ENCODE data around the gene GLB1L3. TPM values are rescaled to one million over a fixed set of nuclear protein-coding genes. Genes with fewer than 3 reads are reported as not detected.
A peak's percentile ranks its signal among the peaks of the same experiment; 100 is the strongest.

The GLB1L3 gene
- total RNA-seq, 2 donors from 2014 or later: 7.8 to 14.5 TPM

DNA sequence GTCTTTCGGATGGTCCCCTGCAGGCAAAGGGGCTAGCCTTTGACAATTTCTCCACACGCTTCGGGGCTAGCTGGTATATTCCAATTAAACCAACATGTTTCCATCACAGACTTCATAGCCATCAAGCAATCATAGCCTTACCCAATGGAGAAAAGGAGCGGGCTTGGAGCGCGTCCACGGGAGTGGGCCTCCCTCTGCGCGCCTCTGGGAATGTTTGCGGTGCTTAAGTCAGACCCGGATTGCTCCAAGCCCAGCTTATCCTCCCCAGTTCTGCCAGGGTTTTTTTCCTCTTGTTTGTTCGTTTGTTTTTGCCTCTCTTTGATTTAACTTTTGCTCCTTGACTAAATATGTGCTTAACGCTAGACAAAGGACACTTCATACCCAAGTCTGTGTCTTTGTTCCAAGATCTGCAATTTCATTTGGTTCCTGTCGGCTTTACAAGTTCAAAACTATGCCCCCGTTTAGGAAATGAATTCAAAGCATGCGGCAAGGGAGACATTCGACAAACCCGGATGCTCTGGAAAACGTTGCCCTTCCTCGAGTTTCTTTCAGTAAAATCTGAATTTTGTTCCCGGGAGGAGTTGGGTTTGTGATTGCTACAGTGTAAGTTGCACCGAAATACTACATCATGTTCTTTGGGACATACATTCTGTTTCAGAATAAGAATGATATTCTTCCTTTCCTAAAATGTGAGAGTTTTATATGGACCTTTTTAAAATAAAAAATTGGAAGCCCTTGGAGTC is 54.6 kb downstream of the GLB1L3 start:
- Histone ChIP-seq H3K36me3 (no peaks in the 10 kb centered on the region), H3K4me3 (peak overlapping the region; percentile 29 to 48), H3K9me3 (no peaks in the 10 kb centered on the region), H3K27ac (peak overlapping the region; percentile 66 to 68), H3K4me1 (replicated peaks) (peaks cover 4% of the 10 kb centered on the region), H3K27me3 (replicated peaks; ENCODE audit: insufficient read depth) (no peaks in the 10 kb centered on the region)
- 19% methylated on average over 22 of the region's 22 CpGs for WGBS
- intact Hi-C loops (cut with DNase I): loop anchor here (10.0 kb wide), 1 partner anchor 106 kb away; the partner anchor contains the start of genes NCAPD3 and VPS26B
- TF ChIP-seq POLR2A (IDR thresholded peaks at IDR 0.05) (no peak), POLR2AphosphoS5 (IDR thresholded peaks at IDR 0.05) (peak; percentile 48)
- TF ChIP-seq, protein P1, sequence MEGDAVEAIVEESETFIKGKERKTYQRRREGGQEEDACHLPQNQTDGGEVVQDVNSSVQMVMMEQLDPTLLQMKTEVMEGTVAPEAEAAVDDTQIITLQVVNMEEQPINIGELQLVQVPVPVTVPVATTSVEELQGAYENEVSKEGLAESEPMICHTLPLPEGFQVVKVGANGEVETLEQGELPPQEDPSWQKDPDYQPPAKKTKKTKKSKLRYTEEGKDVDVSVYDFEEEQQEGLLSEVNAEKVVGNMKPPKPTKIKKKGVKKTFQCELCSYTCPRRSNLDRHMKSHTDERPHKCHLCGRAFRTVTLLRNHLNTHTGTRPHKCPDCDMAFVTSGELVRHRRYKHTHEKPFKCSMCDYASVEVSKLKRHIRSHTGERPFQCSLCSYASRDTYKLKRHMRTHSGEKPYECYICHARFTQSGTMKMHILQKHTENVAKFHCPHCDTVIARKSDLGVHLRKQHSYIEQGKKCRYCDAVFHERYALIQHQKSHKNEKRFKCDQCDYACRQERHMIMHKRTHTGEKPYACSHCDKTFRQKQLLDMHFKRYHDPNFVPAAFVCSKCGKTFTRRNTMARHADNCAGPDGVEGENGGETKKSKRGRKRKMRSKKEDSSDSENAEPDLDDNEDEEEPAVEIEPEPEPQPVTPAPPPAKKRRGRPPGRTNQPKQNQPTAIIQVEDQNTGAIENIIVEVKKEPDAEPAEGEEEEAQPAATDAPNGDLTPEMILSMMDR (IDR thresholded peaks at IDR 0.05): no peak
- no peak for DNase-seq (ENCODE audit: low spot score)

DNA sequence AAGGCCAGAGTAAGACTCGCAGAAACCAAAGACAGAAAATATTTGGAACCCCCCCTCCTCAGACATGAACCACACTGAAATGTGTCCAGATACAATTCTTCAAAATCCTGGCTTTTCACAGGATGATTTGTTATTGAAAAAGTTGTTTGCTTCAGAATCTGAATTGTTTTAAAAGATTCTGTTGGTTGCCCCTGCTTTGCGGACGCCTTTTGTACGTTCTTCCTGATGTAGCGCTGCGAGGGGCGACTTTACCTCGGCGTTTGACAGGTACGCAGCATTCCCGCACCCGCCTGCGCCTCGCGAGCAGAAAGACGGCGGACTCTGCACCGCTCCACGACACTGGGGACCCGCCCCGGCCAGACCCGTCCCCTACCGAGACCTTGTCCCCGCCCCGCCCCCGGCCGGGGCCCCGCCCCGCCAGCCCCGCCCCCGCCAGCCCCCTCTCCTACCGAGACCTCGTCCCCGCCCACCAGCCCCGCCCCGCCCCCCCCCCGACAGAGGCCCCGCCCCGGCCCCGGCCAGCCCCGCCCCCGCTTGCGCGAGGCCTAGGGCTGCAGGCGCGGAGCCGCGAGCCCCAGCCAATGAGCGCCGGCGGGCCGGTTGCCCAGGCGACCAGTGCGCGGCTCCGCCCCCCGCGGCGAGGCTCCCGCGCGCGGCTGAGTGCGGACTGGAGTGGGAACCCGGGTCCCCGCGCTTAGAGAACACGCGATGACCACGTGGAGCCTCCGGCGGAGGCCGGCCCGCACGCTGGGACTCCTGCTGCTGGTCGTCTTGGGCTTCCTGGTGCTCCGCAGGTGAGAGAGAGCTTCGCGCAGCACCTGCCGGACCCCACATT is 55.4 kb downstream of the GLB1L3 start, which contains the start of gene GLB1L2:
TSS of gene GLB1L2 (plus strand) at position 635 of the 835 bp plus-strand sequence. CDS start at position 709, 74 bp downstream.
- WGBS: 1% methylated on average over 52 of the region's 80 CpGs
- intact Hi-C loops (cut with DNase I): loop anchor here (10.0 kb wide), 1 partner anchor 107 kb away; the partner anchor contains the start of genes NCAPD3 and VPS26B
- Histone ChIP-seq H3K36me3 (no peaks in the 10 kb centered on the region), H3K4me3 (peak within 1 kb of the TSS; percentile 48 to 59), H3K9me3 (no peaks in the 10 kb centered on the region), H3K27me3 (replicated peaks; ENCODE audit: insufficient read depth) (no peaks in the 10 kb centered on the region), H3K4me1 (replicated peaks) (peaks cover 4% of the 10 kb centered on the region), H3K27ac (peak within 1 kb of the TSS; percentile 66 to 68)
- peak; percentile 32 for TF ChIP-seq POLR2AphosphoS5 (IDR thresholded peaks at IDR 0.05)
- TF ChIP-seq, protein P1 (IDR thresholded peaks at IDR 0.05): no peak
- TF ChIP-seq POLR2A (IDR thresholded peaks at IDR 0.05): peak; percentile 25
- peak; percentile 76 for DNase-seq (ENCODE audit: low spot score)

DNA sequence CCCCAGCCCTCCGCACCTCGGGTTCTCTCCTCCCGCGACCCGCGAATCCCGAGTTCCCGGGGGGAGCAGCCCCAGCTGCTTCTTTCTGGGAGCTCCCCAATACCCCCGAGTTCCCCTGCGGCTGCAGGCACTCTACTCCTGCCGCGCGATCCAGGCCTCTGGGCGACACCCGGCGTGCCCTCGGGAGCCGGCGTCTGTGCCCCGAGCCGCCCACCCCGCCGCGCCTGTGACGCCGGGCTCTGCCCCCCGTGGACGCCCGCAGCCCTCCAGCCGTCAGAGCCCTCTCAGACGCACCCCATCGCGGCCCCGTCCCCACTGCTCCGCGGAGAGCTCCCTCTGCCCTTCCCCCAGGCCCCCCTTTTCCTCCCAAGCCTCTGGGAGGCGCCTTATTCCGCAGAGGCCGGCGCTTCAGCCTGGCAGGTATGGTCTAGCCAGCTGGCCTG is 56.0 kb downstream of the GLB1L3 start:
- peak; percentile 43 for DNase-seq (ENCODE audit: low spot score)
- TF ChIP-seq, protein P1 (IDR thresholded peaks at IDR 0.05): peak in 2 of 4 experiments; percentile 9 to 22
- no peak for TF ChIP-seq POLR2AphosphoS5 (IDR thresholded peaks at IDR 0.05)
- no peak for TF ChIP-seq POLR2A (IDR thresholded peaks at IDR 0.05)
- WGBS: 1% methylated on average over 38 of the region's 40 CpGs
- Histone ChIP-seq H3K27ac (peak overlapping the region; percentile 55 to 66), H3K9me3 (no peaks in the 10 kb centered on the region), H3K4me3 (peak overlapping the region; percentile 48 to 59), H3K36me3 (no peaks in the 10 kb centered on the region), H3K27me3 (replicated peaks; ENCODE audit: insufficient read depth) (no peaks in the 10 kb centered on the region), H3K4me1 (replicated peaks) (peaks cover 4% of the 10 kb centered on the region)
- intact Hi-C loops (cut with DNase I): loop anchor here (10.0 kb wide), 1 partner anchor 107 kb away; the partner anchor contains the start of genes NCAPD3 and VPS26B

DNA sequence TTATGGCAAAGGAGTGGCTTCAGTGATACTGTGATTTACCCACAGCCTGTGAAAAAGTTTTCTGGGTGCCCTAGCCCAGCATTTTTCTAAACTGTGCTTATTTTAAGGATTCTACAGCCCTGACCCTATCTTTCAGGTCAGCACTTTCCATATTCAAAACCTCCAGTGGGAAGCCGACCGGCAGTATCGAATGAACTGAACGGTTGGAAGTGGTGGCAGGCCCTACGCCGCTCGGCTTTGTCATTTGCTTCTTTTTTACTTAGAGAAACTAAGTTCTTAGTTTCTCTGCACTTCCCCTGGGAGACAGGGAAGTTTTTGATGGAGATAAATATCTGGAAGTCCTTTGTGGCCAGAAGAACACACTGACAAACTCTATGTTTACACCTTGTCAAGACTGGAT is 56.6 kb downstream of the GLB1L3 start:
- Histone ChIP-seq H3K4me3 (peak overlapping the region; percentile 48 to 59), H3K36me3 (no peaks in the 10 kb centered on the region), H3K27ac (peak overlapping the region; percentile 55 to 66), H3K9me3 (no peaks in the 10 kb centered on the region), H3K4me1 (replicated peaks) (peaks cover 4% of the 10 kb centered on the region), H3K27me3 (replicated peaks; ENCODE audit: insufficient read depth) (no peaks in the 10 kb centered on the region)
- DNase-seq (ENCODE audit: low spot score): no peak
- intact Hi-C loops (cut with DNase I): loop anchor here (10.0 kb wide), 1 partner anchor 108 kb away; the partner anchor contains the start of genes NCAPD3 and VPS26B
- WGBS: 56% methylated on average over 7 of the region's 7 CpGs
- no peak for TF ChIP-seq POLR2A (IDR thresholded peaks at IDR 0.05)
- TF ChIP-seq, protein P1 (IDR thresholded peaks at IDR 0.05): no peak
- no peak for TF ChIP-seq POLR2AphosphoS5 (IDR thresholded peaks at IDR 0.05)
